ENCODE data around the gene MARCHF4. TPM values are rescaled to one million over a fixed set of nuclear protein-coding genes. Genes with fewer than 3 reads are reported as not detected.

The MARCHF4 gene
- total and polyA plus RNA-seq, 2 experiments from 2014 or later = 0.45 to 1.1 TPM

DNA sequence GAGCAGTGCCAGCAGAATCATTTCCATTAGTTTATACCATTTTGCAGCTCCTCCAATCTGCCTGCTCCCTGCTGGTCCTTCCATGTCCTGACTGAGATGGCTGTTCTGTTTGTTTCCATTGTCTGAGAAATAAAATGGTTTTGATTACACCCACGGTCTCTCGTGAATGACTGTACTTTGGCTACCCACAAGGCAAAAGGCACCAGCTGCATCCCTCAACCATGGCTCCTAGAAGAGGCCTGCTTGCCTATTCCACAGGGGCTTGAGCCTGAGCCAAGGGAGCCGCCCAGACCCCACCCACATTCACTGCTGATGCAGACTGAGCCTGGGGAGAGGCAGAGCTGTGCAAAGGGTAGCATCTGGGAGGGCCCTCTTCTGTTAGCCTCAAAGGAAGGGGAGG is 31.2 kb downstream of the MARCHF4 start (continued):
- TF ChIP-seq, protein P1, sequence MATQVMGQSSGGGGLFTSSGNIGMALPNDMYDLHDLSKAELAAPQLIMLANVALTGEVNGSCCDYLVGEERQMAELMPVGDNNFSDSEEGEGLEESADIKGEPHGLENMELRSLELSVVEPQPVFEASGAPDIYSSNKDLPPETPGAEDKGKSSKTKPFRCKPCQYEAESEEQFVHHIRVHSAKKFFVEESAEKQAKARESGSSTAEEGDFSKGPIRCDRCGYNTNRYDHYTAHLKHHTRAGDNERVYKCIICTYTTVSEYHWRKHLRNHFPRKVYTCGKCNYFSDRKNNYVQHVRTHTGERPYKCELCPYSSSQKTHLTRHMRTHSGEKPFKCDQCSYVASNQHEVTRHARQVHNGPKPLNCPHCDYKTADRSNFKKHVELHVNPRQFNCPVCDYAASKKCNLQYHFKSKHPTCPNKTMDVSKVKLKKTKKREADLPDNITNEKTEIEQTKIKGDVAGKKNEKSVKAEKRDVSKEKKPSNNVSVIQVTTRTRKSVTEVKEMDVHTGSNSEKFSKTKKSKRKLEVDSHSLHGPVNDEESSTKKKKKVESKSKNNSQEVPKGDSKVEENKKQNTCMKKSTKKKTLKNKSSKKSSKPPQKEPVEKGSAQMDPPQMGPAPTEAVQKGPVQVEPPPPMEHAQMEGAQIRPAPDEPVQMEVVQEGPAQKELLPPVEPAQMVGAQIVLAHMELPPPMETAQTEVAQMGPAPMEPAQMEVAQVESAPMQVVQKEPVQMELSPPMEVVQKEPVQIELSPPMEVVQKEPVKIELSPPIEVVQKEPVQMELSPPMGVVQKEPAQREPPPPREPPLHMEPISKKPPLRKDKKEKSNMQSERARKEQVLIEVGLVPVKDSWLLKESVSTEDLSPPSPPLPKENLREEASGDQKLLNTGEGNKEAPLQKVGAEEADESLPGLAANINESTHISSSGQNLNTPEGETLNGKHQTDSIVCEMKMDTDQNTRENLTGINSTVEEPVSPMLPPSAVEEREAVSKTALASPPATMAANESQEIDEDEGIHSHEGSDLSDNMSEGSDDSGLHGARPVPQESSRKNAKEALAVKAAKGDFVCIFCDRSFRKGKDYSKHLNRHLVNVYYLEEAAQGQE (IDR thresholded peaks at IDR 0.05; ENCODE audit: unreplicated experiment) = no peak
- TF ChIP-seq JUNB (IDR thresholded peaks at IDR 0.05; ENCODE audit: unreplicated experiment) (no peak), STAT1 (IDR thresholded peaks at IDR 0.05; ENCODE audit: unreplicated experiment) (no peak)

GRCh38 chr2:216340280-216340631 is 32.0 kb downstream of the MARCHF4 start:
- no peak overlapping the region; the same call in 2 of the 3 replicates for H3K4me3 Mint-ChIP-seq
- peaks cover 41% of the 10 kb centered on the region for H3K4me1 ChIP-seq (ENCODE audit: insufficient read depth)
- TF ChIP-seq ETS1 (IDR thresholded peaks at IDR 0.05) (peak; percentile 0; the same call in 1 of the 2 replicates), POLR2AphosphoS5 (IDR thresholded peaks at IDR 0.05; ENCODE audit: low read depth) (no peak; the same call in 1 of the 2 replicates), STAT1 (IDR thresholded peaks at IDR 0.05; ENCODE audit: unreplicated experiment) (no peak), NANOG (IDR thresholded peaks at IDR 0.05; ENCODE audit: borderline replicate concordance) (no peak)
- peak overlapping the region; percentile 75 for H3K27ac Mint-ChIP-seq
- H3K36me3 ChIP-seq (ENCODE audit: insufficient read depth) = no peaks in the 10 kb centered on the region
- H3K4me1 Mint-ChIP-seq = peaks cover 52% of the 10 kb centered on the region
- ATAC-seq (peak; percentile 39), DNase-seq (ENCODE audit: low spot score) (no peak)
- peak overlapping the region; percentile 8 for H3K27ac ChIP-seq (ENCODE audit: low read depth)
- H3K79me2 ChIP-seq (replicated peaks; ENCODE audit: insufficient read depth) = no peaks in the 10 kb centered on the region
- peaks cover 5% of the 10 kb centered on the region for H3K27me3 Mint-ChIP-seq (ENCODE audit: insufficient read depth, low read depth, poor library complexity)
- H4K20me1 ChIP-seq (replicated peaks; ENCODE audit: insufficient read depth) = no peaks in the 10 kb centered on the region
- H3K9me3 Mint-ChIP-seq = no peaks in the 10 kb centered on the region
- H2AFZ ChIP-seq = no peak overlapping the region
- H3K36me3 Mint-ChIP-seq (ENCODE audit: low read depth) = no peaks in the 10 kb centered on the region
- peaks cover 20% of the 10 kb centered on the region; the same call in 1 of the 2 replicates for H3K9me2 ChIP-seq (ENCODE audit: insufficient read depth)
- H3F3A ChIP-seq (replicated peaks; ENCODE audit: low read depth) = peaks cover 2% of the 10 kb centered on the region; the same call in 1 of the 2 replicates
- H3K4me3 ChIP-seq = peak overlapping the region; percentile 12; the same call in 1 of the 2 replicates
- H3K27me3 ChIP-seq (ENCODE audit: insufficient read depth) = no peaks in the 10 kb centered on the region
- peak overlapping the region; percentile 55 for H3K4me2 ChIP-seq

GRCh38 chr2:216339456-216340279 is 32.6 kb downstream of the MARCHF4 start:
- peak; percentile 96 for DNase-seq (ENCODE audit: low spot score)

More at GRCh38 chr2:216339456-216340279, 32.6 kb downstream of the MARCHF4 start:
- H3K27me3 Mint-ChIP-seq (ENCODE audit: insufficient read depth, low read depth, poor library complexity) = peaks cover 5% of the 10 kb centered on the region
- Histone ChIP-seq H3K9me2 (ENCODE audit: insufficient read depth) (peaks cover 20% of the 10 kb centered on the region; the same call in 1 of the 2 replicates), H2AFZ (no peak overlapping the region), H3K27me3 (ENCODE audit: insufficient read depth) (no peaks in the 10 kb centered on the region), H3K79me2 (replicated peaks; ENCODE audit: insufficient read depth) (no peaks in the 10 kb centered on the region), H3F3A (replicated peaks; ENCODE audit: low read depth) (peaks cover 2% of the 10 kb centered on the region; the same call in 1 of the 2 replicates), H4K20me1 (replicated peaks; ENCODE audit: insufficient read depth) (no peaks in the 10 kb centered on the region), H3K4me3 (peak overlapping the region; percentile 12; the same call in 1 of the 2 replicates), H3K27ac (ENCODE audit: low read depth) (peak overlapping the region; percentile 46; the same call in 1 of the 2 replicates), H3K4me1 (ENCODE audit: insufficient read depth) (peaks cover 35% of the 10 kb centered on the region), H3K36me3 (ENCODE audit: insufficient read depth) (no peaks in the 10 kb centered on the region), H3K4me2 (peak overlapping the region; percentile 55)
- no peaks in the 10 kb centered on the region for H3K36me3 Mint-ChIP-seq (ENCODE audit: low read depth)
- H3K4me1 Mint-ChIP-seq = peaks cover 50% of the 10 kb centered on the region
- H3K4me3 Mint-ChIP-seq = peak overlapping the region; percentile 22; the same call in 2 of the 3 replicates
- ATAC-seq = peak; percentile 94
- TF ChIP-seq, protein P1 (IDR thresholded peaks at IDR 0.05; ENCODE audit: unreplicated experiment) = no peak
- TF ChIP-seq STAT1 (IDR thresholded peaks at IDR 0.05; ENCODE audit: unreplicated experiment) = no peak
- TF ChIP-seq ETS1 (IDR thresholded peaks at IDR 0.05) = peak; percentile 65
- no peak for TF ChIP-seq NANOG (IDR thresholded peaks at IDR 0.05; ENCODE audit: borderline replicate concordance)
- no peak for TF ChIP-seq JUNB (IDR thresholded peaks at IDR 0.05; ENCODE audit: unreplicated experiment)
- peak; percentile 66 for TF ChIP-seq POLR2AphosphoS5 (IDR thresholded peaks at IDR 0.05; ENCODE audit: low read depth)
- H3K9me3 Mint-ChIP-seq = no peaks in the 10 kb centered on the region
- peak overlapping the region; percentile 75 for H3K27ac Mint-ChIP-seq
